Kidney (tissue), 14 donors: Measurements from ENCODE around the gene C1orf198. TPM values are rescaled to one million over a fixed set of nuclear protein-coding genes. Genes with fewer than 3 reads are reported as not detected.

Experiments used
- DNase-seq, 5 donors: peaks; one replicate each; pipeline ENCODE4 v3.0.0-alpha.2; 2013 to 2020
- FAIRE-seq: peaks from 2 replicates; lab custom pipeline; 2012; peaks lifted over from hg19 to GRCh38; lab: Jason Lieb, UNC
- H3K27ac ChIP-seq, 2 donors: one replicate each; pipeline ENCODE4 v1.7.0; 2013; ENCODE audit warnings: low read depth in 2 of 2, low read length in 2 of 2, inconsistent platforms in 1 of 2
- H3K27me3 ChIP-seq: one replicate; pipeline ENCODE4 v1.7.1; 2013; ENCODE audit warnings: low read length, inconsistent platforms; ENCODE audit not compliant: control insufficient read depth, insufficient read depth
- H3K36me3 ChIP-seq, 3 donors: one replicate each; pipeline versions ENCODE4 v1.7.0 to v1.7.1; 2013; ENCODE audit warnings: low read length in 3 of 3, control low read depth in 1 of 3, inconsistent platforms in 1 of 3; ENCODE audit not compliant: insufficient read depth in 3 of 3, control insufficient read depth in 2 of 3
- H3K4me1 ChIP-seq, 3 donors: one replicate each; pipeline versions ENCODE4 v1.7.0 to v1.7.1; 2013; ENCODE audit warnings: low read length in 3 of 3, inconsistent platforms in 1 of 3, low read depth in 1 of 3; ENCODE audit not compliant: control insufficient read depth in 2 of 3, insufficient read depth in 2 of 3
- H3K4me3 ChIP-seq, 3 donors: one replicate each; pipeline versions ENCODE4 v1.7.0 to v1.8.1; 2013; ENCODE audit warnings: low read length in 3 of 3, control low read depth in 1 of 3, inconsistent platforms in 1 of 3
- H3K9ac ChIP-seq, 3 donors: one replicate each; pipeline versions ENCODE4 v1.7.0 to v1.7.1; 2013; ENCODE audit warnings: low read length in 3 of 3, control low read depth in 1 of 3, inconsistent platforms in 1 of 3
- H3K9me3 ChIP-seq, 3 donors: one replicate each; pipeline versions ENCODE4 v1.7.0 to v1.7.1; 2013; ENCODE audit warnings: low read length in 3 of 3, control low read depth in 1 of 3, inconsistent platforms in 1 of 3; ENCODE audit not compliant: control insufficient read depth in 2 of 3, insufficient read depth in 1 of 3
- intact Hi-C: fragments of 100-400 bp; cut with DNase I; formaldehyde crosslinking; loops from one replicate; pipeline ENCODE4 v1.11.1; 2022
- polyA plus RNA-seq: library from polyadenylated mRNA; stranded (reverse); fragments of 350-450 nt; fragmentation: Illumina TruSeq; extraction: RNeasy Lipid Tissue Mini Kit (QIAGEN cat#74804); gene quantifications from one replicate; pipeline ENCODE4 v1.2.3, GENCODE V29; 2014; ENCODE audit warnings: low read depth, low replicate concordance; ENCODE audit not compliant: insufficient read depth
- total RNA-seq: library from RNA; stranded (reverse); fragmentation: NEBNext Ultra II Directional; extraction: Animal tissue kit (Norgen Biotek cat#: 25700); gene quantifications from one replicate; pipeline ENCODE4 v1.2.1, GENCODE V29; 2021
- TF ChIP-seq, protein P1 (sequence below): IDR thresholded peaks from 3 replicates; pipeline ENCODE4 v1.5.1; 2012; ENCODE audit warnings: mild to moderate bottlenecking, moderate library complexity, borderline replicate concordance; ENCODE audit not compliant: insufficient read depth; ENCODE audit errors: extremely low read depth
- donor health status: control.
- donor health status: control.
- donor health status: control.
- donor health status: control.
- donor health status: control.
- donor health status: DM: yes; HTN: yes; CAD: no.
- donor health status: Normal renal cell carcinoma (clear cell type).

The C1orf198 gene
- total and polyA plus RNA-seq, 2 donors from 2014 or later: 15.4 to 45.3 TPM

GRCh38 chr1:230816018-230816417 is 52.3 kb downstream of the C1orf198 start:
- Histone ChIP-seq H3K9ac (no peak overlapping the region), H3K4me3 (no peak overlapping the region), H3K4me1 (no peaks in the 10 kb centered on the region), H3K27ac (no peak overlapping the region), H3K9me3 (no peaks in the 10 kb centered on the region), H3K27me3 (no peaks in the 10 kb centered on the region), H3K36me3 (no peaks in the 10 kb centered on the region)
- FAIRE-seq: no peak
- DNase-seq: no peak
- intact Hi-C loops: no loop called here
- TF ChIP-seq, protein P1, sequence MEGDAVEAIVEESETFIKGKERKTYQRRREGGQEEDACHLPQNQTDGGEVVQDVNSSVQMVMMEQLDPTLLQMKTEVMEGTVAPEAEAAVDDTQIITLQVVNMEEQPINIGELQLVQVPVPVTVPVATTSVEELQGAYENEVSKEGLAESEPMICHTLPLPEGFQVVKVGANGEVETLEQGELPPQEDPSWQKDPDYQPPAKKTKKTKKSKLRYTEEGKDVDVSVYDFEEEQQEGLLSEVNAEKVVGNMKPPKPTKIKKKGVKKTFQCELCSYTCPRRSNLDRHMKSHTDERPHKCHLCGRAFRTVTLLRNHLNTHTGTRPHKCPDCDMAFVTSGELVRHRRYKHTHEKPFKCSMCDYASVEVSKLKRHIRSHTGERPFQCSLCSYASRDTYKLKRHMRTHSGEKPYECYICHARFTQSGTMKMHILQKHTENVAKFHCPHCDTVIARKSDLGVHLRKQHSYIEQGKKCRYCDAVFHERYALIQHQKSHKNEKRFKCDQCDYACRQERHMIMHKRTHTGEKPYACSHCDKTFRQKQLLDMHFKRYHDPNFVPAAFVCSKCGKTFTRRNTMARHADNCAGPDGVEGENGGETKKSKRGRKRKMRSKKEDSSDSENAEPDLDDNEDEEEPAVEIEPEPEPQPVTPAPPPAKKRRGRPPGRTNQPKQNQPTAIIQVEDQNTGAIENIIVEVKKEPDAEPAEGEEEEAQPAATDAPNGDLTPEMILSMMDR: no peak

GRCh38 chr1:230814949-230815692 is 53.2 kb downstream of the C1orf198 start:
- Histone ChIP-seq H3K4me3 (no peak overlapping the region), H3K4me1 (no peaks in the 10 kb centered on the region), H3K36me3 (no peaks in the 10 kb centered on the region), H3K9ac (no peak overlapping the region), H3K27me3 (no peaks in the 10 kb centered on the region), H3K27ac (no peak overlapping the region), H3K9me3 (no peaks in the 10 kb centered on the region)
- TF ChIP-seq, protein P1: no peak
- no peak for DNase-seq
- intact Hi-C loops: no loop called here
- no peak for FAIRE-seq

- Histone ChIP-seq H3K9ac (no peak overlapping the region), H3K27ac (no peak overlapping the region), H3K9me3 (no peaks in the 10 kb centered on the region), H3K4me3 (no peak overlapping the region), H3K4me1 (no peaks in the 10 kb centered on the region), H3K36me3 (no peaks in the 10 kb centered on the region), H3K27me3 (no peaks in the 10 kb centered on the region)
- TF ChIP-seq, protein P1: no peak
- FAIRE-seq: no peak
- no peak for DNase-seq
- intact Hi-C loops: no loop called here
Observed at GRCh38 chr1:230812568-230812967, 55.8 kb downstream of the C1orf198 start.
